Measurements from ENCODE around the gene SORCS2.
A peak's percentile ranks its signal among the peaks of the same experiment; 100 is the strongest.

Gene SORCS2

GRCh38 chr4:7469023-7469422 lies 276.7 kb downstream of the SORCS2 start:
- Histone ChIP-seq H3K9ac (ENCODE audit: insufficient read length) (no peak overlapping the region), H3K4me3 (no peak overlapping the region), H3K27ac (no peak overlapping the region), H3K9me3 (ENCODE audit: low read depth, low read length) (no peaks in the 10 kb centered on the region), H3K36me3 (ENCODE audit: insufficient read depth, low read length) (no peaks in the 10 kb centered on the region)
- no peak for DNase-seq (ENCODE audit: low read depth, low spot score)
- TF ChIP-seq POLR2AphosphoS5 (IDR thresholded peaks at IDR 0.05; ENCODE audit: borderline replicate concordance, low read depth, low read length) (no peak), FOXP2 (optimal IDR thresholded peaks at IDR 0.05; ENCODE audit: control extremely low read depth, extremely low read length, insufficient read depth) (no peak), EZH2 (IDR thresholded peaks at IDR 0.05) (no peak)

- H3K27ac ChIP-seq: no peak overlapping the region
- TF ChIP-seq POLR2AphosphoS5 (IDR thresholded peaks at IDR 0.05; ENCODE audit: borderline replicate concordance, low read depth, low read length) (no peak), EZH2 (IDR thresholded peaks at IDR 0.05) (no peak), FOXP2 (optimal IDR thresholded peaks at IDR 0.05; ENCODE audit: control extremely low read depth, extremely low read length, insufficient read depth) (no peak)
- H3K9ac ChIP-seq (ENCODE audit: insufficient read length): no peak overlapping the region
- no peak for DNase-seq (ENCODE audit: low read depth, low spot score)
- H3K9me3 ChIP-seq (ENCODE audit: low read depth, low read length): no peaks in the 10 kb centered on the region
- H3K36me3 ChIP-seq (ENCODE audit: insufficient read depth, low read length): no peaks in the 10 kb centered on the region
- H3K4me3 ChIP-seq: no peak overlapping the region
Measured at GRCh38 chr4:7470111-7470510, 277.8 kb downstream of the SORCS2 start.

DNA sequence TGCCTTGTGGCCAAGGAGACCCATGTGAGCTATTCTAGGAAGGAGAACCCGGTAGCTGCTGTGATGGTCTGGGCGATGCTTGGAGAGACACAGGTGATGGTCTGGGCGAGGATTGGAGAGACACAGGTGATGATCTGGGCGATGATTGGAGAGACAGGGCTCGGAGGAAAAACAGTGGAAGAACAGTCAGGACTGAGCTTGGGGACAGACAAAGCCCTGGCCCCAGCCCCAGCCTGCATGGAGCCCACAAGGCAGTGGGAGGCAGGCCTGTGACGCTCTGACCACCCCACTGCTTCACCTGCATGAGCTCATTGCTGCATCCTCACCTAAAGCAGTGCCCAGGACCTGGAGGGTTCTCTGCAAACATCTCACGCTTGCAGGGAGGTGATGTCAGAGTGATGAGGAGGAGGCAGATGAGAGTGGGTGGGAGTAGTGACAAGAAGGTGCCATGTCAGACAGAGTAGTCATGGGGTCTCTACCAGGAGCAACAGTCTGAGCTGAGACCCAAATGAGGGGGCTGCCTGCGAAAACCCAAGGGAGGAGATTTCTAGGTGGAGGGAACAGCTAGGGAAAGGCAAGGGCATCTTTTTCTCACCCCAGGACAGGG lies 278.3 kb downstream of the SORCS2 start:
- H3K36me3 ChIP-seq (ENCODE audit: insufficient read depth, low read length): no peaks in the 10 kb centered on the region
- DNase-seq (ENCODE audit: low read depth, low spot score): no peak
- TF ChIP-seq POLR2AphosphoS5 (IDR thresholded peaks at IDR 0.05; ENCODE audit: borderline replicate concordance, low read depth, low read length) (no peak), EZH2 (IDR thresholded peaks at IDR 0.05) (no peak), FOXP2 (optimal IDR thresholded peaks at IDR 0.05; ENCODE audit: control extremely low read depth, extremely low read length, insufficient read depth) (no peak)
- H3K9ac ChIP-seq (ENCODE audit: insufficient read length): no peak overlapping the region
- H3K4me3 ChIP-seq: no peak overlapping the region
- no peak overlapping the region for H3K27ac ChIP-seq
- no peaks in the 10 kb centered on the region for H3K9me3 ChIP-seq (ENCODE audit: low read depth, low read length)

GRCh38 chr4:7472442-7473013 lies 280.2 kb downstream of the SORCS2 start:
- no peak for DNase-seq (ENCODE audit: low read depth, low spot score)
- Histone ChIP-seq H3K36me3 (ENCODE audit: insufficient read depth, low read length) (no peaks in the 10 kb centered on the region), H3K9me3 (ENCODE audit: low read depth, low read length) (no peaks in the 10 kb centered on the region), H3K9ac (ENCODE audit: insufficient read length) (no peak overlapping the region), H3K4me3 (no peak overlapping the region), H3K27ac (no peak overlapping the region)
- peak; percentile 35 for TF ChIP-seq EZH2 (IDR thresholded peaks at IDR 0.05)
- TF ChIP-seq FOXP2 (optimal IDR thresholded peaks at IDR 0.05; ENCODE audit: control extremely low read depth, extremely low read length, insufficient read depth): no peak
- TF ChIP-seq POLR2AphosphoS5 (IDR thresholded peaks at IDR 0.05; ENCODE audit: borderline replicate concordance, low read depth, low read length): no peak

DNA sequence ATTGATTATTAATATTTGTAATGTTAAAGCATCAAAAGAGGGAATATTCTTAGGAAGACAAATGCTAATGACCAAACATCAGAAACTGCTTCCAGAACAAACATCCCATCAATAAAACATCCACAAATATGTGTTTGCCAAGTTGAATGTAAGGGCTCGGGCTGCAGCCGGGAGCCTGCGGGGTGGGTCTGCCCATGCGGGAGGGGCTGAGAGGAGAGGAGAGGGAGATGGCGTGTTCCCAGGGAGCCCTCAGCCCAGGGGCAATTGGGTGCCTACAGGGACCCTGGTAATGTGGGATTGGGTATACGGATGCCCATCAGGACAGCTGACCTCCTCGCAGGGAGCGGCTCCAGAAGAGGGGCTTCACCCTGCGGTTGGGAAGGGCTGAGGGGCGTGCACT lies 280.7 kb downstream of the SORCS2 start:
- Histone ChIP-seq H3K27ac (no peak overlapping the region), H3K36me3 (ENCODE audit: insufficient read depth, low read length) (no peaks in the 10 kb centered on the region), H3K9ac (ENCODE audit: insufficient read length) (no peak overlapping the region), H3K9me3 (ENCODE audit: low read depth, low read length) (no peaks in the 10 kb centered on the region), H3K4me3 (no peak overlapping the region)
- TF ChIP-seq EZH2 (IDR thresholded peaks at IDR 0.05) (peak; percentile 6), FOXP2 (optimal IDR thresholded peaks at IDR 0.05; ENCODE audit: control extremely low read depth, extremely low read length, insufficient read depth) (no peak), POLR2AphosphoS5 (IDR thresholded peaks at IDR 0.05; ENCODE audit: borderline replicate concordance, low read depth, low read length) (no peak)
- no peak for DNase-seq (ENCODE audit: low read depth, low spot score)

DNA sequence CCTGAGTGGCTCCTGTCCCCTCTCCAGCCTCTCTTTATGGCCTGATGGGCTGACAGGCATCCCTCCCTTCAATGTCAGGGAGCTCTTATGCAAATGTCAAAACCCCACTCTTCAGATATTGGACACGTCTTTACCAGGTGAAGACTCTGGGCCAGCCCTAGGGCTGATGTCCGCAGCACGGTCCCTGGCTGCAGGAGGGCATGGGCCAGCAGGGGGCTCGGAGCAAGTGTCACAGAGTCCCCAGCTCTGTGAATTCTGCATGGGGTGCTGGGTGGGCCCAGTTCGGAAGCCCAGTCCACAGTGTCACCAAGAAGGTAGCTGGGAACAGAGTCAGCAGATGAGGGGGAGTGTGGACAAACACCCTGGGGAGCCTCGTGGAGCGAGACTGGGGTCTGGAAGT lies 282.0 kb downstream of the SORCS2 start:
- Histone ChIP-seq H3K9me3 (ENCODE audit: low read depth, low read length) (no peaks in the 10 kb centered on the region), H3K36me3 (ENCODE audit: insufficient read depth, low read length) (no peaks in the 10 kb centered on the region), H3K4me3 (no peak overlapping the region), H3K9ac (ENCODE audit: insufficient read length) (no peak overlapping the region), H3K27ac (no peak overlapping the region)
- no peak for DNase-seq (ENCODE audit: low read depth, low spot score)
- TF ChIP-seq EZH2 (IDR thresholded peaks at IDR 0.05) (no peak), FOXP2 (optimal IDR thresholded peaks at IDR 0.05; ENCODE audit: control extremely low read depth, extremely low read length, insufficient read depth) (no peak), POLR2AphosphoS5 (IDR thresholded peaks at IDR 0.05; ENCODE audit: borderline replicate concordance, low read depth, low read length) (no peak)

GRCh38 chr4:7475207-7475606 lies 282.9 kb downstream of the SORCS2 start:
- H3K9ac ChIP-seq (ENCODE audit: insufficient read length): no peak overlapping the region
- no peak overlapping the region for H3K27ac ChIP-seq
- DNase-seq (ENCODE audit: low read depth, low spot score): no peak
- H3K36me3 ChIP-seq (ENCODE audit: insufficient read depth, low read length): no peaks in the 10 kb centered on the region
- no peak overlapping the region for H3K4me3 ChIP-seq
- H3K9me3 ChIP-seq (ENCODE audit: low read depth, low read length): no peaks in the 10 kb centered on the region
- no peak for TF ChIP-seq EZH2 (IDR thresholded peaks at IDR 0.05)
- TF ChIP-seq FOXP2 (optimal IDR thresholded peaks at IDR 0.05; ENCODE audit: control extremely low read depth, extremely low read length, insufficient read depth): no peak
- TF ChIP-seq POLR2AphosphoS5 (IDR thresholded peaks at IDR 0.05; ENCODE audit: borderline replicate concordance, low read depth, low read length): no peak

- DNase-seq (ENCODE audit: low read depth, low spot score): no peak
- Histone ChIP-seq H3K36me3 (ENCODE audit: insufficient read depth, low read length) (no peaks in the 10 kb centered on the region), H3K9ac (ENCODE audit: insufficient read length) (no peak overlapping the region), H3K27ac (no peak overlapping the region), H3K9me3 (ENCODE audit: low read depth, low read length) (no peaks in the 10 kb centered on the region), H3K4me3 (no peak overlapping the region)
- TF ChIP-seq FOXP2 (optimal IDR thresholded peaks at IDR 0.05; ENCODE audit: control extremely low read depth, extremely low read length, insufficient read depth) (no peak), POLR2AphosphoS5 (IDR thresholded peaks at IDR 0.05; ENCODE audit: borderline replicate concordance, low read depth, low read length) (no peak), EZH2 (IDR thresholded peaks at IDR 0.05) (no peak)
Measured at GRCh38 chr4:7476820-7477219, 284.5 kb downstream of the SORCS2 start.

GRCh38 chr4:7477695-7478094 lies 285.4 kb downstream of the SORCS2 start:
- no peak for DNase-seq (ENCODE audit: low read depth, low spot score)
- no peaks in the 10 kb centered on the region for H3K36me3 ChIP-seq (ENCODE audit: insufficient read depth, low read length)
- H3K9me3 ChIP-seq (ENCODE audit: low read depth, low read length): no peaks in the 10 kb centered on the region
- no peak overlapping the region for H3K9ac ChIP-seq (ENCODE audit: insufficient read length)
- TF ChIP-seq FOXP2 (optimal IDR thresholded peaks at IDR 0.05; ENCODE audit: control extremely low read depth, extremely low read length, insufficient read depth): no peak
- TF ChIP-seq POLR2AphosphoS5 (IDR thresholded peaks at IDR 0.05; ENCODE audit: borderline replicate concordance, low read depth, low read length): no peak
- no peak for TF ChIP-seq EZH2 (IDR thresholded peaks at IDR 0.05)
- H3K27ac ChIP-seq: no peak overlapping the region
- H3K4me3 ChIP-seq: no peak overlapping the region

All from SK-N-MC (cell line).